Dermis blood vessel endothelial cell (primary cell): Measurements from ENCODE around the gene OGT. TPM values are rescaled to one million over a fixed set of nuclear protein-coding genes. Genes with fewer than 3 reads are reported as not detected.

Source experiments
- DNase-seq: peaks from one replicate; pipeline ENCODE4 v3.0.0; 2010
- total RNA-seq: library from RNA; depleted of rRNA; stranded (reverse); fragments of >200 nt; gene quantifications from 2 replicates; pipeline ENCODE4 v1.2.3, GENCODE V29; 2014

Gene OGT
- total RNA-seq, 1 donor from 2014 or later = 149 TPM

DNA sequence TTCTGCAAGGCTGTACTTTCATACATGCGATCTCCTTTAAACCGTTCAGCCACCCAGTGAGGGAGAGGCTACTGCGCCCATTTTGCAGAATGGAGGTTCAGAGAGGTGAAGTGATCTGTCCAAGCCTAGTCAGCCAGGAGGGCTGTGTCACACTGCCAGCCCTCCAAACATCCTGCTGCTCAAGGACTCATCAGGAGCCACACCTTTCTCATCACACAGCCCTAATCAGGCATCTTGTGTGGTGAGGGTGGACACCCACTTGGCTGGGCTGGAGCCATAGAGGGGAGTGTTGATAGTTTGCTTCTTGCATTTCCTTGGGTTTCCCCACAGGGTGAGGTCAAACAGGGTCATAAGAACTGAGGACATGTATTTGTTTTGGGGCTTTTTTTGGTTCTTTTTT, 90.8 kb downstream of the OGT start:
- no peak for DNase-seq

DNA sequence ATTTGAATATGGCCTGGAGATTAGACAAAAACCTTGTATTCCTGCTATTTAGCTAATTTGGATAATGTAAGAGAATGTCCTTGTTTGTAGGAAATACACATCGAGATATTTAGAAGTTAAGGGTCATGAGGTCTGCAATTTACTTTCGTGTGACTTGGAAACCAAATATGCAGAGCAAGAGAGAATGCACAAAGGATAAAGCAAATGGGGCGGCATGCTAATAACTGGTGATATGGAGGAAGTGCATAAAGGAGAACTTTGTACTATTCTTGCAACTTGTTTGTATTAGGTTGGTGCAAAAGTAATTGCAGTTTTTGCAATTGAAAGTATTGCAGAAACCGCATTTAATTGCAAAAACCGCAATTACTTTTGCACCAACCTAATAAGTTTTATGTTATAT, 92.6 kb downstream of the OGT start:
- no peak for DNase-seq

Other genes starting within 250 kb of the OGT start
- gene NONO, start 249.5 kb upstream of the OGT start, total RNA-seq = 445 and 525 TPM in 2 replicates
- 1.3 and 2.0 TPM in 2 replicates for gene ITGB1BP2, start 231.4 kb upstream of the OGT start, total RNA-seq
- 45.1 and 57.9 TPM in 2 replicates for gene TAF1, start 166.7 kb upstream of the OGT start, total RNA-seq
- 1.6 and 3.2 TPM in 2 replicates for gene GCNA, start 45.3 kb downstream of the OGT start, total RNA-seq
- not detected in 2 replicates for gene CXCR3, start 85.4 kb downstream of the OGT start, total RNA-seq
- not detected in 2 replicates for gene CXorf49, start 185.2 kb downstream of the OGT start, total RNA-seq
- not detected in 2 replicates for gene CXorf49B, start 230.2 kb downstream of the OGT start, total RNA-seq